ENCODE data around the gene MYO16.
"Not testable (repeated sequence)": the region's sequence is repeated elsewhere in the genome, so short reads cannot be mapped to it uniquely, and the experiment has no call there.

Gene MYO16

GRCh38 chr13:108902405-108903155, 273.2 kb downstream of the MYO16 start:
- no peaks in the 10 kb centered on the region for H3K4me1 ChIP-seq (ENCODE audit: control insufficient read depth, insufficient read depth, low read length)
- no peaks in the 10 kb centered on the region for H3K36me3 ChIP-seq (ENCODE audit: control insufficient read depth, insufficient read depth, low read length)
- H3K9me3 ChIP-seq (ENCODE audit: control insufficient read depth, low read length), result no peaks in the 10 kb centered on the region
- H3K27me3 ChIP-seq (ENCODE audit: control insufficient read depth, insufficient read depth, low read length, poor library complexity, severe bottlenecking), result no peaks in the 10 kb centered on the region
- WGBS, 2 experiments, result 95 to 96% methylated on average over 7 of the region's 7 CpGs
- no peak overlapping the region for H3K4me3 ChIP-seq (ENCODE audit: insufficient read depth, low read depth, low read length)
- H3K27ac ChIP-seq (ENCODE audit: insufficient read depth, low read depth, low read length, poor library complexity, severe bottlenecking), result no peak overlapping the region

- no peaks in the 10 kb centered on the region for H3K4me1 ChIP-seq (ENCODE audit: control insufficient read depth, insufficient read depth, low read length)
- whole genome bisulfite sequencing, 2 experiments, result 100% methylated on average over 1 of the region's 1 CpG; no CpG with 5 or more reads in 1 of the 2 experiments
- no peaks in the 10 kb centered on the region for H3K9me3 ChIP-seq (ENCODE audit: control insufficient read depth, low read length)
- no peak overlapping the region for H3K27ac ChIP-seq (ENCODE audit: insufficient read depth, low read depth, low read length, poor library complexity, severe bottlenecking)
- no peaks in the 10 kb centered on the region for H3K27me3 ChIP-seq (ENCODE audit: control insufficient read depth, insufficient read depth, low read length, poor library complexity, severe bottlenecking)
- H3K4me3 ChIP-seq (ENCODE audit: insufficient read depth, low read depth, low read length), result no peak overlapping the region
- no peaks in the 10 kb centered on the region for H3K36me3 ChIP-seq (ENCODE audit: control insufficient read depth, insufficient read depth, low read length)
Measured at GRCh38 chr13:108903613-108904012, 274.2 kb downstream of the MYO16 start.

GRCh38 chr13:108911807-108912206, 282.4 kb downstream of the MYO16 start:
- Histone ChIP-seq H3K36me3 (ENCODE audit: control insufficient read depth, insufficient read depth, low read length) (no peaks in the 10 kb centered on the region), H3K27me3 (ENCODE audit: control insufficient read depth, insufficient read depth, low read length, poor library complexity, severe bottlenecking) (no peaks in the 10 kb centered on the region), H3K9me3 (ENCODE audit: control insufficient read depth, low read length) (no peaks in the 10 kb centered on the region), H3K27ac (ENCODE audit: insufficient read depth, low read depth, low read length, poor library complexity, severe bottlenecking) (no peak overlapping the region), H3K4me1 (ENCODE audit: control insufficient read depth, insufficient read depth, low read length) (no peaks in the 10 kb centered on the region), H3K4me3 (ENCODE audit: insufficient read depth, low read depth, low read length) (no peak overlapping the region)
- WGBS, 2 experiments, result 75 to 99% methylated on average over 2 of the region's 2 CpGs

- 92 to 97% methylated on average over 3 to 4 of the region's 4 CpGs for WGBS, 2 experiments
Measured at GRCh38 chr13:108913731-108914130, 284.3 kb downstream of the MYO16 start.

GRCh38 chr13:108915095-108915633, 285.8 kb downstream of the MYO16 start:
- H3K27me3 ChIP-seq (ENCODE audit: control insufficient read depth, insufficient read depth, low read length, poor library complexity, severe bottlenecking), result no peaks in the 10 kb centered on the region
- H3K4me1 ChIP-seq (ENCODE audit: control insufficient read depth, insufficient read depth, low read length), result no peaks in the 10 kb centered on the region
- H3K4me3 ChIP-seq (ENCODE audit: insufficient read depth, low read depth, low read length), result no peak overlapping the region
- H3K27ac ChIP-seq (ENCODE audit: insufficient read depth, low read depth, low read length, poor library complexity, severe bottlenecking), result no peak overlapping the region
- H3K36me3 ChIP-seq (ENCODE audit: control insufficient read depth, insufficient read depth, low read length), result no peaks in the 10 kb centered on the region
- no peaks in the 10 kb centered on the region for H3K9me3 ChIP-seq (ENCODE audit: control insufficient read depth, low read length)
- 48 to 63% methylated on average over 4 to 6 of the region's 7 CpGs for WGBS, 2 experiments

More at GRCh38 chr13:108913731-108914130, 284.3 kb downstream of the MYO16 start:
- H3K9me3 ChIP-seq (ENCODE audit: control insufficient read depth, low read length); H3K27me3 ChIP-seq (ENCODE audit: control insufficient read depth, insufficient read depth, low read length, poor library complexity, severe bottlenecking); H3K4me3 ChIP-seq (ENCODE audit: insufficient read depth, low read depth, low read length); H3K4me1 ChIP-seq (ENCODE audit: control insufficient read depth, insufficient read depth, low read length); H3K36me3 ChIP-seq (ENCODE audit: control insufficient read depth, insufficient read depth, low read length); H3K27ac ChIP-seq (ENCODE audit: insufficient read depth, low read depth, low read length, poor library complexity, severe bottlenecking): not testable (repeated sequence)

- no peak overlapping the region for H3K27ac ChIP-seq (ENCODE audit: insufficient read depth, low read depth, low read length, poor library complexity, severe bottlenecking)
Measured at GRCh38 chr13:108915634-108916512, 286.5 kb downstream of the MYO16 start.

GRCh38 chr13:108917581-108917980, 288.2 kb downstream of the MYO16 start:
- 75 to 85% methylated on average over 3 of the region's 3 CpGs for WGBS, 2 experiments
- no peaks in the 10 kb centered on the region for H3K4me1 ChIP-seq (ENCODE audit: control insufficient read depth, insufficient read depth, low read length)
- H3K27ac ChIP-seq (ENCODE audit: insufficient read depth, low read depth, low read length, poor library complexity, severe bottlenecking), result no peak overlapping the region
- H3K36me3 ChIP-seq (ENCODE audit: control insufficient read depth, insufficient read depth, low read length), result no peaks in the 10 kb centered on the region
- H3K4me3 ChIP-seq (ENCODE audit: insufficient read depth, low read depth, low read length), result no peak overlapping the region
- H3K9me3 ChIP-seq (ENCODE audit: control insufficient read depth, low read length), result no peaks in the 10 kb centered on the region
- no peaks in the 10 kb centered on the region for H3K27me3 ChIP-seq (ENCODE audit: control insufficient read depth, insufficient read depth, low read length, poor library complexity, severe bottlenecking)

More at GRCh38 chr13:108915634-108916512, 286.5 kb downstream of the MYO16 start:
- Histone ChIP-seq H3K36me3 (ENCODE audit: control insufficient read depth, insufficient read depth, low read length) (no peaks in the 10 kb centered on the region), H3K27me3 (ENCODE audit: control insufficient read depth, insufficient read depth, low read length, poor library complexity, severe bottlenecking) (no peaks in the 10 kb centered on the region), H3K4me3 (ENCODE audit: insufficient read depth, low read depth, low read length) (no peak overlapping the region), H3K4me1 (ENCODE audit: control insufficient read depth, insufficient read depth, low read length) (no peaks in the 10 kb centered on the region), H3K9me3 (ENCODE audit: control insufficient read depth, low read length) (no peaks in the 10 kb centered on the region)
- WGBS, 2 experiments, result 55 to 67% methylated on average over 9 of the region's 9 CpGs

- Histone ChIP-seq H3K27me3 (ENCODE audit: control insufficient read depth, insufficient read depth, low read length, poor library complexity, severe bottlenecking) (no peaks in the 10 kb centered on the region), H3K4me1 (ENCODE audit: control insufficient read depth, insufficient read depth, low read length) (no peaks in the 10 kb centered on the region), H3K36me3 (ENCODE audit: control insufficient read depth, insufficient read depth, low read length) (no peaks in the 10 kb centered on the region), H3K9me3 (ENCODE audit: control insufficient read depth, low read length) (no peaks in the 10 kb centered on the region), H3K27ac (ENCODE audit: insufficient read depth, low read depth, low read length, poor library complexity, severe bottlenecking) (no peak overlapping the region), H3K4me3 (ENCODE audit: insufficient read depth, low read depth, low read length) (no peak overlapping the region)
- WGBS, 2 experiments, result 92 to 95% methylated on average over 11 of the region's 11 CpGs
Measured at GRCh38 chr13:108919036-108919907, 289.9 kb downstream of the MYO16 start.

GRCh38 chr13:108920137-108920536, 290.7 kb downstream of the MYO16 start:
- no peak overlapping the region for H3K4me3 ChIP-seq (ENCODE audit: insufficient read depth, low read depth, low read length)
- H3K36me3 ChIP-seq (ENCODE audit: control insufficient read depth, insufficient read depth, low read length), result no peaks in the 10 kb centered on the region
- H3K27ac ChIP-seq (ENCODE audit: insufficient read depth, low read depth, low read length, poor library complexity, severe bottlenecking), result no peak overlapping the region
- no peaks in the 10 kb centered on the region for H3K27me3 ChIP-seq (ENCODE audit: control insufficient read depth, insufficient read depth, low read length, poor library complexity, severe bottlenecking)
- H3K4me1 ChIP-seq (ENCODE audit: control insufficient read depth, insufficient read depth, low read length), result no peaks in the 10 kb centered on the region
- H3K9me3 ChIP-seq (ENCODE audit: control insufficient read depth, low read length), result no peaks in the 10 kb centered on the region
- WGBS, 2 experiments, result 69 to 71% methylated on average over 4 of the region's 4 CpGs

Data from ectodermal cell (in vitro differentiated cells).